Activated CD8-positive, alpha-beta memory T cell treated with anti-CD3 and anti-CD28 coated beads for 4 hours (primary cell): Measurements from ENCODE around the gene KLHL29.

Source experiments
- DNase-seq, 2 donors: peaks; one replicate each; pipeline ENCODE4 v3.0.0-alpha.2; 2020; ENCODE audit warnings: low read depth in 2 of 2

Gene KLHL29

GRCh38 chr2:23531280-23531679, 146.3 kb downstream of the KLHL29 start:
- DNase-seq: no peak

- DNase-seq: no peak
Measured at GRCh38 chr2:23531881-23532280, 146.9 kb downstream of the KLHL29 start.

GRCh38 chr2:23532391-23533337, 147.7 kb downstream of the KLHL29 start:
- no peak for DNase-seq

GRCh38 chr2:23533338-23533695, 148.3 kb downstream of the KLHL29 start:
- DNase-seq: no peak

GRCh38 chr2:23534771-23535170, 149.8 kb downstream of the KLHL29 start:
- DNase-seq: no peak

GRCh38 chr2:23536326-23536725, 151.3 kb downstream of the KLHL29 start:
- DNase-seq: no peak

GRCh38 chr2:23537991-23538390, 153.0 kb downstream of the KLHL29 start:
- DNase-seq: no peak

- DNase-seq: no peak
Measured at GRCh38 chr2:23538566-23538965, 153.6 kb downstream of the KLHL29 start.

GRCh38 chr2:23540804-23541360, 155.9 kb downstream of the KLHL29 start:
- DNase-seq: no peak

- DNase-seq: no peak
Measured at GRCh38 chr2:23541503-23542229, 156.7 kb downstream of the KLHL29 start.

GRCh38 chr2:23542230-23542789, 157.3 kb downstream of the KLHL29 start:
- no peak for DNase-seq

GRCh38 chr2:23543302-23543701, 158.3 kb downstream of the KLHL29 start:
- no peak for DNase-seq

GRCh38 chr2:23543728-23544127, 158.7 kb downstream of the KLHL29 start:
- DNase-seq: no peak

GRCh38 chr2:23544589-23545295, 159.8 kb downstream of the KLHL29 start:
- no peak for DNase-seq

- no peak for DNase-seq
Measured at GRCh38 chr2:23545396-23545795, 160.4 kb downstream of the KLHL29 start.

GRCh38 chr2:23545811-23546210, 160.8 kb downstream of the KLHL29 start:
- no peak for DNase-seq

- DNase-seq: no peak
Measured at GRCh38 chr2:23546913-23547312, 161.9 kb downstream of the KLHL29 start.

GRCh38 chr2:23547725-23548124, 162.7 kb downstream of the KLHL29 start:
- no peak for DNase-seq

- DNase-seq: no peak
Measured at GRCh38 chr2:23548143-23548769, 163.3 kb downstream of the KLHL29 start.

GRCh38 chr2:23549051-23549450, 164.1 kb downstream of the KLHL29 start:
- DNase-seq: no peak

- no peak for DNase-seq
Measured at GRCh38 chr2:23549821-23550530, 165.0 kb downstream of the KLHL29 start.
